ENCODE results near the gene RLBP1.

- TF ChIP-seq CTCF (IDR thresholded peaks at IDR 0.05) (no peak), POLR2A (IDR thresholded peaks at IDR 0.05) (no peak)
Observed at GRCh38 chr15:89218531-89218930, 2.8 kb downstream of the RLBP1 start.

Measured in esophagus squamous epithelium (tissue), 4 donors.